ENCODE results near the gene TEX47. TPM values are rescaled to one million over a fixed set of nuclear protein-coding genes. Genes with fewer than 3 reads are reported as not detected.

TEX47 gene
- total and polyA plus RNA-seq, 2 experiments from 2014 or later = not detected

DNA sequence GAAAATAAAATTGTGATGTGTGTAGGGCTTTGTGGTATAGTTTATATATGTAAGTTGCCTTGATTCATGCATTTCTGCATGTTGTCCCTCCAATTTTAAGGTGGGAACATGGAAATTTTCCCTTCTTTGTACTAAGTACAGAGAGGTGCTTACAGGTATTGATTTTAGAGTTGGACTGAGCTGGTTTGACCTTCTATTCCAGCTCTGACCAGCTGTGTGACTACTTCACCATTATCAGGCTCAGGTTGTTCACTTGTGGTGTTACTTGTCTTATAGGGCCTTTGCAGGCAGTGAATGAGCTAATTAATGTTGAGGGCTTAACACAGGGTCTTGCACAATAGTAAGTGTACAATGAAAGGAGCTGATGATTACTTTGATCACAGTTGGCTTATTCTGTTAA is 19.7 kb downstream of the TEX47 start (continued):
- TF ChIP-seq, protein P1, sequence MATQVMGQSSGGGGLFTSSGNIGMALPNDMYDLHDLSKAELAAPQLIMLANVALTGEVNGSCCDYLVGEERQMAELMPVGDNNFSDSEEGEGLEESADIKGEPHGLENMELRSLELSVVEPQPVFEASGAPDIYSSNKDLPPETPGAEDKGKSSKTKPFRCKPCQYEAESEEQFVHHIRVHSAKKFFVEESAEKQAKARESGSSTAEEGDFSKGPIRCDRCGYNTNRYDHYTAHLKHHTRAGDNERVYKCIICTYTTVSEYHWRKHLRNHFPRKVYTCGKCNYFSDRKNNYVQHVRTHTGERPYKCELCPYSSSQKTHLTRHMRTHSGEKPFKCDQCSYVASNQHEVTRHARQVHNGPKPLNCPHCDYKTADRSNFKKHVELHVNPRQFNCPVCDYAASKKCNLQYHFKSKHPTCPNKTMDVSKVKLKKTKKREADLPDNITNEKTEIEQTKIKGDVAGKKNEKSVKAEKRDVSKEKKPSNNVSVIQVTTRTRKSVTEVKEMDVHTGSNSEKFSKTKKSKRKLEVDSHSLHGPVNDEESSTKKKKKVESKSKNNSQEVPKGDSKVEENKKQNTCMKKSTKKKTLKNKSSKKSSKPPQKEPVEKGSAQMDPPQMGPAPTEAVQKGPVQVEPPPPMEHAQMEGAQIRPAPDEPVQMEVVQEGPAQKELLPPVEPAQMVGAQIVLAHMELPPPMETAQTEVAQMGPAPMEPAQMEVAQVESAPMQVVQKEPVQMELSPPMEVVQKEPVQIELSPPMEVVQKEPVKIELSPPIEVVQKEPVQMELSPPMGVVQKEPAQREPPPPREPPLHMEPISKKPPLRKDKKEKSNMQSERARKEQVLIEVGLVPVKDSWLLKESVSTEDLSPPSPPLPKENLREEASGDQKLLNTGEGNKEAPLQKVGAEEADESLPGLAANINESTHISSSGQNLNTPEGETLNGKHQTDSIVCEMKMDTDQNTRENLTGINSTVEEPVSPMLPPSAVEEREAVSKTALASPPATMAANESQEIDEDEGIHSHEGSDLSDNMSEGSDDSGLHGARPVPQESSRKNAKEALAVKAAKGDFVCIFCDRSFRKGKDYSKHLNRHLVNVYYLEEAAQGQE (IDR thresholded peaks at IDR 0.05; ENCODE audit: unreplicated experiment) = no peak

DNA sequence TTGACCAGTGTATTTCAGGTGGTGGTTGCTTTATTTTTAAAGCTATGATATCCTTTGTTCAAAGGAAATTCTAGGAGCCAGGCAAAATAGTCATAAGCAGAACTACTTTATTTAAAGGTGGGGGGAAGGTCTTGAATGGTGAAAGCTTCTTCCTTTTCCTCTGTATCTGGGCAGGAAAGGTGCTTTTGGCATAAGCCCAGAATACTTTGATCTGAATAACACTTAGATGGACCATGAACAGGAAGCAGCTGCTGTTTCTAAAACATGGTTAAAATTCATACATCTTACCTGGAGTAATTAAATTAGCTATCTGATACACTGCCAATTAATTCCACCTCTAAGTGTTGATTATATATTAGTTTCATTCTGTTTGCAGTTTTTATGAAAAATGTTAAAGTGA is 22.8 kb downstream of the TEX47 start:
- DNase-seq (ENCODE audit: low spot score) = no peak
- Histone ChIP-seq H3K4me1 (ENCODE audit: insufficient read depth) (no peaks in the 10 kb centered on the region), H4K20me1 (replicated peaks; ENCODE audit: insufficient read depth) (no peaks in the 10 kb centered on the region), H3K4me3 (no peak overlapping the region), H3K27ac (ENCODE audit: low read depth) (no peak overlapping the region), H3K79me2 (replicated peaks; ENCODE audit: insufficient read depth) (no peaks in the 10 kb centered on the region), H3K27me3 (ENCODE audit: insufficient read depth) (no peaks in the 10 kb centered on the region), H3F3A (replicated peaks; ENCODE audit: low read depth) (no peaks in the 10 kb centered on the region), H3K9me2 (ENCODE audit: insufficient read depth) (no peaks in the 10 kb centered on the region), H3K36me3 (ENCODE audit: insufficient read depth) (no peaks in the 10 kb centered on the region), H3K4me2 (no peak overlapping the region), H2AFZ (no peak overlapping the region)
- Mint-ChIP-seq H3K36me3 (ENCODE audit: low read depth) (no peaks in the 10 kb centered on the region), H3K27me3 (ENCODE audit: insufficient read depth, low read depth, poor library complexity) (peaks cover 2% of the 10 kb centered on the region), H3K27ac (no peak overlapping the region), H3K4me3 (no peak overlapping the region), H3K4me1 (no peaks in the 10 kb centered on the region), H3K9me3 (no peaks in the 10 kb centered on the region)
- ATAC-seq = no peak
- TF ChIP-seq NANOG (IDR thresholded peaks at IDR 0.05; ENCODE audit: borderline replicate concordance) (no peak), EZH2 (IDR thresholded peaks at IDR 0.05; ENCODE audit: low read depth, unreplicated experiment) (no peak), EZH2phosphoT487 (IDR thresholded peaks at IDR 0.05; ENCODE audit: unreplicated experiment) (no peak), CREB1 (CRISPR knock-in tag; IDR thresholded peaks at IDR 0.05; ENCODE audit: low read depth) (no peak), ZNF331 (CRISPR knock-in tag; IDR thresholded peaks at IDR 0.05; ENCODE audit: low read depth) (no peak), POLR2AphosphoS5 (IDR thresholded peaks at IDR 0.05; ENCODE audit: low read depth) (no peak)
- TF ChIP-seq, protein P2, sequence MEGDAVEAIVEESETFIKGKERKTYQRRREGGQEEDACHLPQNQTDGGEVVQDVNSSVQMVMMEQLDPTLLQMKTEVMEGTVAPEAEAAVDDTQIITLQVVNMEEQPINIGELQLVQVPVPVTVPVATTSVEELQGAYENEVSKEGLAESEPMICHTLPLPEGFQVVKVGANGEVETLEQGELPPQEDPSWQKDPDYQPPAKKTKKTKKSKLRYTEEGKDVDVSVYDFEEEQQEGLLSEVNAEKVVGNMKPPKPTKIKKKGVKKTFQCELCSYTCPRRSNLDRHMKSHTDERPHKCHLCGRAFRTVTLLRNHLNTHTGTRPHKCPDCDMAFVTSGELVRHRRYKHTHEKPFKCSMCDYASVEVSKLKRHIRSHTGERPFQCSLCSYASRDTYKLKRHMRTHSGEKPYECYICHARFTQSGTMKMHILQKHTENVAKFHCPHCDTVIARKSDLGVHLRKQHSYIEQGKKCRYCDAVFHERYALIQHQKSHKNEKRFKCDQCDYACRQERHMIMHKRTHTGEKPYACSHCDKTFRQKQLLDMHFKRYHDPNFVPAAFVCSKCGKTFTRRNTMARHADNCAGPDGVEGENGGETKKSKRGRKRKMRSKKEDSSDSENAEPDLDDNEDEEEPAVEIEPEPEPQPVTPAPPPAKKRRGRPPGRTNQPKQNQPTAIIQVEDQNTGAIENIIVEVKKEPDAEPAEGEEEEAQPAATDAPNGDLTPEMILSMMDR (conservative IDR thresholded peaks at IDR 0.05; ENCODE audit: low read depth in 2 of 2) = no peak
- TF ChIP-seq, protein P3, sequence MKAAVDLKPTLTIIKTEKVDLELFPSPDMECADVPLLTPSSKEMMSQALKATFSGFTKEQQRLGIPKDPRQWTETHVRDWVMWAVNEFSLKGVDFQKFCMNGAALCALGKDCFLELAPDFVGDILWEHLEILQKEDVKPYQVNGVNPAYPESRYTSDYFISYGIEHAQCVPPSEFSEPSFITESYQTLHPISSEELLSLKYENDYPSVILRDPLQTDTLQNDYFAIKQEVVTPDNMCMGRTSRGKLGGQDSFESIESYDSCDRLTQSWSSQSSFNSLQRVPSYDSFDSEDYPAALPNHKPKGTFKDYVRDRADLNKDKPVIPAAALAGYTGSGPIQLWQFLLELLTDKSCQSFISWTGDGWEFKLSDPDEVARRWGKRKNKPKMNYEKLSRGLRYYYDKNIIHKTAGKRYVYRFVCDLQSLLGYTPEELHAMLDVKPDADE (IDR thresholded peaks at IDR 0.05) = no peak
- TF ChIP-seq, protein P4, sequence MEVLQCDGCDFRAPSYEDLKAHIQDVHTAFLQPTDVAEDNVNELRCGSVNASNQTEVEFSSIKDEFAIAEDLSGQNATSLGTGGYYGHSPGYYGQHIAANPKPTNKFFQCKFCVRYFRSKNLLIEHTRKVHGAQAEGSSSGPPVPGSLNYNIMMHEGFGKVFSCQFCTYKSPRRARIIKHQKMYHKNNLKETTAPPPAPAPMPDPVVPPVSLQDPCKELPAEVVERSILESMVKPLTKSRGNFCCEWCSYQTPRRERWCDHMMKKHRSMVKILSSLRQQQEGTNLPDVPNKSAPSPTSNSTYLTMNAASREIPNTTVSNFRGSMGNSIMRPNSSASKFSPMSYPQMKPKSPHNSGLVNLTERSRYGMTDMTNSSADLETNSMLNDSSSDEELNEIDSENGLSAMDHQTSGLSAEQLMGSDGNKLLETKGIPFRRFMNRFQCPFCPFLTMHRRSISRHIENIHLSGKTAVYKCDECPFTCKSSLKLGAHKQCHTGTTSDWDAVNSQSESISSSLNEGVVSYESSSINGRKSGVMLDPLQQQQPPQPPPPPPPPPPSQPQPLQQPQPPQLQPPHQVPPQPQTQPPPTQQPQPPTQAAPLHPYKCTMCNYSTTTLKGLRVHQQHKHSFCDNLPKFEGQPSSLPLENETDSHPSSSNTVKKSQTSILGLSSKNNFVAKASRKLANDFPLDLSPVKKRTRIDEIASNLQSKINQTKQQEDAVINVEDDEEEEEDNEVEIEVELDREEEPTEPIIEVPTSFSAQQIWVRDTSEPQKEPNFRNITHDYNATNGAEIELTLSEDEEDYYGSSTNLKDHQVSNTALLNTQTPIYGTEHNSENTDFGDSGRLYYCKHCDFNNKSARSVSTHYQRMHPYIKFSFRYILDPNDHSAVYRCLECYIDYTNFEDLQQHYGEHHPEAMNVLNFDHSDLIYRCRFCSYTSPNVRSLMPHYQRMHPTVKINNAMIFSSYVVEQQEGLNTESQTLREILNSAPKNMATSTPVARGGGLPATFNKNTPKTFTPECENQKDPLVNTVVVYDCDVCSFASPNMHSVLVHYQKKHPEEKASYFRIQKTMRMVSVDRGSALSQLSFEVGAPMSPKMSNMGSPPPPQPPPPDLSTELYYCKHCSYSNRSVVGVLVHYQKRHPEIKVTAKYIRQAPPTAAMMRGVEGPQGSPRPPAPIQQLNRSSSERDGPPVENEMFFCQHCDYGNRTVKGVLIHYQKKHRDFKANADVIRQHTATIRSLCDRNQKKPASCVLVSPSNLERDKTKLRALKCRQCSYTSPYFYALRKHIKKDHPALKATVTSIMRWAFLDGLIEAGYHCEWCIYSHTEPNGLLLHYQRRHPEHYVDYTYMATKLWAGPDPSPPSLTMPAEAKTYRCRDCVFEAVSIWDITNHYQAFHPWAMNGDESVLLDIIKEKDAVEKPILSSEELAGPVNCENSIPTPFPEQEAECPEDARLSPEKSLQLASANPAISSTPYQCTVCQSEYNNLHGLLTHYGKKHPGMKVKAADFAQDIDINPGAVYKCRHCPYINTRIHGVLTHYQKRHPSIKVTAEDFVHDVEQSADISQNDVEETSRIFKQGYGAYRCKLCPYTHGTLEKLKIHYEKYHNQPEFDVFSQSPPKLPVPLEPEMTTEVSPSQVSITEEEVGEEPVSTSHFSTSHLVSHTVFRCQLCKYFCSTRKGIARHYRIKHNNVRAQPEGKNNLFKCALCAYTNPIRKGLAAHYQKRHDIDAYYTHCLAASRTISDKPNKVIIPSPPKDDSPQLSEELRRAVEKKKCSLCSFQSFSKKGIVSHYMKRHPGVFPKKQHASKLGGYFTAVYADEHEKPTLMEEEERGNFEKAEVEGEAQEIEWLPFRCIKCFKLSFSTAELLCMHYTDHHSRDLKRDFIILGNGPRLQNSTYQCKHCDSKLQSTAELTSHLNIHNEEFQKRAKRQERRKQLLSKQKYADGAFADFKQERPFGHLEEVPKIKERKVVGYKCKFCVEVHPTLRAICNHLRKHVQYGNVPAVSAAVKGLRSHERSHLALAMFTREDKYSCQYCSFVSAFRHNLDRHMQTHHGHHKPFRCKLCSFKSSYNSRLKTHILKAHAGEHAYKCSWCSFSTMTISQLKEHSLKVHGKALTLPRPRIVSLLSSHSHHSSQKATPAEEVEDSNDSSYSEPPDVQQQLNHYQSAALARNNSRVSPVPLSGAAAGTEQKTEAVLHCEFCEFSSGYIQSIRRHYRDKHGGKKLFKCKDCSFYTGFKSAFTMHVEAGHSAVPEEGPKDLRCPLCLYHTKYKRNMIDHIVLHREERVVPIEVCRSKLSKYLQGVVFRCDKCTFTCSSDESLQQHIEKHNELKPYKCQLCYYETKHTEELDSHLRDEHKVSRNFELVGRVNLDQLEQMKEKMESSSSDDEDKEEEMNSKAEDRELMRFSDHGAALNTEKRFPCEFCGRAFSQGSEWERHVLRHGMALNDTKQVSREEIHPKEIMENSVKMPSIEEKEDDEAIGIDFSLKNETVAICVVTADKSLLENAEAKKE (CRISPR knock-in tag; IDR thresholded peaks at IDR 0.05) = no peak
